Activated CD8-positive, alpha-beta T cell treated with anti-CD3 and anti-CD28 coated beads for 36 hours (primary cell): ENCODE measurements around the gene SORL1. TPM values are rescaled to one million over a fixed set of nuclear protein-coding genes. Genes with fewer than 3 reads are reported as not detected.

ENCODE experiments used
- ATAC-seq: fragments of 200-7000 bp; cut with Tn5 transposase; one replicate; pipeline ENCODE4 v1.10.0; 2021; ENCODE audit warnings: mild to moderate bottlenecking, moderate library complexity
- CTCF ChIA-PET: fragments of 350-600 bp; sonication (Branson Sonifier 250); formaldehyde crosslinking; loops from one replicate; lab custom pipeline; 2021; ENCODE audit warnings: antibody characterized with exemption; lab: Charles Lee
- POLR2A ChIA-PET: fragments of 350-600 bp; sonication (Branson Sonifier 250); formaldehyde crosslinking; loops from one replicate; lab custom pipeline; 2021; ENCODE audit warnings: antibody characterized with exemption; lab: Charles Lee
- DNase-seq: peaks from one replicate; pipeline ENCODE4 v3.0.0-alpha.2; 2020
- H3K27ac Mint-ChIP-seq: one replicate; pipeline ENCODE4 v1.8.0; 2021; ENCODE audit warnings: mild to moderate bottlenecking, mixed read lengths
- H3K27me3 Mint-ChIP-seq: one replicate; pipeline ENCODE4 v1.8.0; 2021; ENCODE audit warnings: mixed read lengths
- H3K36me3 Mint-ChIP-seq: one replicate; pipeline ENCODE4 v1.8.0; 2021; ENCODE audit warnings: low read depth, mixed read lengths
- H3K4me1 Mint-ChIP-seq: one replicate; pipeline ENCODE4 v1.8.0; 2021; ENCODE audit warnings: low read depth, mixed read lengths
- H3K4me3 Mint-ChIP-seq: one replicate; pipeline ENCODE4 v1.8.0; 2021; ENCODE audit warnings: mild to moderate bottlenecking, moderate library complexity, mixed read lengths
- H3K9me3 Mint-ChIP-seq: one replicate; pipeline ENCODE4 v1.8.0; 2021; ENCODE audit warnings: mixed read lengths
- CTCF ChIP-seq: fragments of 200-600 bp; IDR thresholded peaks from one replicate; pipeline ENCODE4 v1.8.0; 2022; ENCODE audit warnings: antibody characterized with exemption, mild to moderate bottlenecking
- intact Hi-C: fragments of 100-400 bp; cut with micrococcal nuclease; formaldehyde crosslinking; loops from one replicate; pipeline ENCODE4 v1.10.0; 2022
- total RNA-seq, 2 experiments: library from RNA; stranded (reverse); gene quantifications; one replicate each; pipeline ENCODE4 v1.2.3, GENCODE V29; 2021

SORL1 gene
- total RNA-seq, 2 experiments from 2014 or later: 61.1 to 64.6 TPM

GRCh38 chr11:121669422-121669821, 217.3 kb downstream of the SORL1 start:
- intact Hi-C loops: no loop called here
- CTCF ChIA-PET: interaction anchor here (1.7 kb wide), 1 partner anchor 15 kb away, joined by 6 read pairs; no protein-coding TSS in a partner anchor
- no peaks in the 10 kb centered on the region for H3K9me3 Mint-ChIP-seq
- no peaks in the 10 kb centered on the region for H3K36me3 Mint-ChIP-seq
- no peaks in the 10 kb centered on the region for H3K27me3 Mint-ChIP-seq
- no peak for TF ChIP-seq CTCF
- H3K4me3 Mint-ChIP-seq: no peak overlapping the region
- no peak overlapping the region for H3K27ac Mint-ChIP-seq
- POLR2A ChIA-PET: interaction anchor here (0.6 kb wide), 1 partner anchor 327 kb away, joined by 3 read pairs; no protein-coding TSS in a partner anchor
- DNase-seq: no peak
- H3K4me1 Mint-ChIP-seq: no peaks in the 10 kb centered on the region
- ATAC-seq: no peak

- Mint-ChIP-seq H3K36me3 (no peaks in the 10 kb centered on the region), H3K27me3 (no peaks in the 10 kb centered on the region), H3K4me1 (no peaks in the 10 kb centered on the region), H3K4me3 (no peak overlapping the region), H3K9me3 (no peaks in the 10 kb centered on the region), H3K27ac (no peak overlapping the region)
- ATAC-seq (no peak), DNase-seq (no peak)
- ChIA-PET POLR2A (no interaction called here), CTCF (interaction anchor here (1.7 kb wide), 1 partner anchor 16 kb away, joined by 6 read pairs; no protein-coding TSS in a partner anchor)
- intact Hi-C loops: no loop called here
- no peak for TF ChIP-seq CTCF
These were observed 218.2 kb downstream of the SORL1 start for GRCh38 chr11:121670266-121670665.

- DNase-seq (no peak), ATAC-seq (no peak)
- CTCF ChIA-PET: interaction anchor here (1.7 kb wide), 1 partner anchor 16 kb away, joined by 6 read pairs; no protein-coding TSS in a partner anchor
- Mint-ChIP-seq H3K9me3 (no peaks in the 10 kb centered on the region), H3K36me3 (no peaks in the 10 kb centered on the region), H3K4me1 (no peaks in the 10 kb centered on the region), H3K27me3 (no peaks in the 10 kb centered on the region), H3K4me3 (no peak overlapping the region), H3K27ac (no peak overlapping the region)
- TF ChIP-seq CTCF: no peak
- intact Hi-C loops: no loop called here
- POLR2A ChIA-PET: no interaction called here
These were observed 218.7 kb downstream of the SORL1 start for GRCh38 chr11:121670805-121671282.

GRCh38 chr11:121671283-121672168, 219.4 kb downstream of the SORL1 start:
- CTCF ChIA-PET: no interaction called here
- Mint-ChIP-seq H3K27ac (no peak overlapping the region), H3K9me3 (no peaks in the 10 kb centered on the region), H3K4me3 (no peak overlapping the region), H3K36me3 (no peaks in the 10 kb centered on the region), H3K27me3 (no peaks in the 10 kb centered on the region), H3K4me1 (no peaks in the 10 kb centered on the region)
- no peak for ATAC-seq
- intact Hi-C loops: no loop called here
- POLR2A ChIA-PET: no interaction called here
- DNase-seq: no peak
- TF ChIP-seq CTCF: no peak
